NT2/D1 (cell line): ENCODE measurements around the gene TMEM154.

Source experiments
- YY1 ChIP-seq: IDR thresholded peaks from 2 replicates; pipeline ENCODE4 v1.6.1; 2011; ENCODE audit not compliant: insufficient read length, insufficient read depth
- ZNF274 ChIP-seq: IDR thresholded peaks from 2 replicates; pipeline ENCODE4 v1.6.1; 2011; ENCODE audit warnings: mild to moderate bottlenecking, low read depth, low read length

- no peak for TF ChIP-seq ZNF274
- no peak for TF ChIP-seq YY1
These were observed 108.0 kb downstream of the TMEM154 start for GRCh38 chr4:152571770-152572169.
